AML-193 (cell line): ENCODE data around the gene TMOD4.

ENCODE experiments used
- DNase-seq, 2 experiments: peaks; one replicate each; lab custom pipeline; 2025; lab: John Stamatoyannopoulos, UW

TMOD4 gene

DNA sequence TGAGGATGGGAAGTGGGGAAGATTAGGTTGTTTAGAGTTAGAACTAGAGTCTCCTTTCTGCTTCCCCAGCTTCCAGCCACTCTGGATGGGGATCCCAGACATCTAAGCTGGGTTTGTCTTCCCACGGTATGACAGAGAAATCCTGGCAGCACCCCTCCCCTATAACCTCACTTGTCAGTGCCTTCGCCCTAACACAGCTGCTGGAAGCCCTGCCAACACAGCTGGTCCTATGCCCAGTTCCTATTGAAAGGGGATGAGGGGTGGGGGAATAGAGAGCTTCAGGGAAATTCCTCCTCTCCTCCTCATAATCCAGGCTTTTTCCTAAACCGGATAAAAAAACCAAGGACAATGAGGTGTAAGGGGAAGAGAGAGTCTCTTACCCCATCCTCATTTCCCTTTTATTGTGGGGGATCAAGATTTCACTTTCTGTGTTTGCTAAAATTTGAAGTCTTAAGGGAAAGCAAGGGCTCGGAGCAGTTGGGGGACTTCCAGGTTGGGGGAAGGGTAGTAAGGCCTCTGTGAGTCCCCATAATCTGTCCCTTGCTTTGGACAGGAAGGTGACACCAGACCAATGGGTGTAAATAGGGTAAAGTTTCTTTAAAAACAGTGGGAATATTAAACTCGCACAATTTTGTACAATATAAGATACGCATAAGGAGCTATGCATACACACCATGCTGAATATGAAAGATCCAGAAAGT is 590 bp downstream of the TMOD4 start:
- no peak for DNase-seq

DNA sequence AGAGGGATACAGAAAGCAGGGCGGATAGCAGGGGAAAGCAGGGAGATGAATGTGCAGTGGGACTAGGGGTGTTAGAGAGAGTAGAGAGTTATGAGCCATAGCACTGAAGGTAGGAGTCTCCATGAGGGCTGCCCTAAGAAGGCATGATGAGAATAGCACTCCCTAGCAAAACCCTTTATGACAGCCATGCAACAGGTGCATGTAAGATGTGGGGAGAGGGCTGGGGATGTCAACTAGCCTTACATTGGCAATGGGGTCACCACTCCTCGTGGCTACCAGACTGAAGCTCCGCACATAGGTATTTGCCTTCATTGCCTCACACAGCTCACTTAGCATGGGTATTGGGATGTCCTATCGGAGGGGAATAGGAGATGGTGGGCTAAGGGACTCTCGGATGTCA is 4.6 kb downstream of the TMOD4 start:
- no peak for DNase-seq

DNA sequence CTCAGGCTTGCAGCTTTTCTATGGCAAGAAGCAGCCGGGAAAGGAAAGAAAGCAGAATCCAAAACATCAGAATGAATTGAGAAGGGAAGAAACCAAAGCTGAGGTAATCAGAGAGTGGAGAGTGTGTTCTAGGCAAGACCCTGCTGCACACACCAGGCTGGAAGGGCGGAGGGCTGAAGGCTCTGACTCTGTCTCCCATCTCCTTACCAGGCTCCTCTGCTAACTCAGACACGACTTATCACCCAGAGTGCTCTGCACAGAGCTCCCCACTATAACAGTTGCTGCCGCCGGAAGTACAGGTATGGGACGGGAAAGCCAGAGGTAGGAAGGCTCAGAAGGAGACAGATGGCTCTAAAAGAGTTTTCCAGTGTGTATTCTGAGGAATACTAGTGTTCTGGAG is 8.7 kb downstream of the TMOD4 start:
- no peak for DNase-seq

DNA sequence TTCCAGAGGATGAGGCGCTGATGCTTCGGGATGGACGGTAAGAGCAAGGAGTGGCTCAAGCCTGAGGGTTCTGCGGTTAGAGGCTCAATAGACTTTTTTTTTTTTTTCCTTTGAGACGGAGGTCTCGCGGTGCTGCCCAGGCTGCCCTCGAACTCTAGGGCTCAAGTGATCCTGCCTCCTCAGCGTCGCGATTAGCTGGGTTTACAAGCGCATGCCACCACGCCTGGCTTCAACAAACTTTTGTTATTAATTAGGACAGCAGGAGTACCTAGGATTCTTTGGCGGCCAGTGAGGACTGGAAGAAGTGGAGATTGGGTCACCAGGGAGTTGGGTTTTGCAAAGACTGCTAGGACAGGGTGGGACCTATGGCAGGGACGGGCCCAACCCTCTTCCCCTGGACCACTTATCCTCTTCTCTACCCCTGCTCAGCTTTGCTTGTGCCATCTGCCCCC is 9.2 kb downstream of the TMOD4 start:
- no peak for DNase-seq

DNA sequence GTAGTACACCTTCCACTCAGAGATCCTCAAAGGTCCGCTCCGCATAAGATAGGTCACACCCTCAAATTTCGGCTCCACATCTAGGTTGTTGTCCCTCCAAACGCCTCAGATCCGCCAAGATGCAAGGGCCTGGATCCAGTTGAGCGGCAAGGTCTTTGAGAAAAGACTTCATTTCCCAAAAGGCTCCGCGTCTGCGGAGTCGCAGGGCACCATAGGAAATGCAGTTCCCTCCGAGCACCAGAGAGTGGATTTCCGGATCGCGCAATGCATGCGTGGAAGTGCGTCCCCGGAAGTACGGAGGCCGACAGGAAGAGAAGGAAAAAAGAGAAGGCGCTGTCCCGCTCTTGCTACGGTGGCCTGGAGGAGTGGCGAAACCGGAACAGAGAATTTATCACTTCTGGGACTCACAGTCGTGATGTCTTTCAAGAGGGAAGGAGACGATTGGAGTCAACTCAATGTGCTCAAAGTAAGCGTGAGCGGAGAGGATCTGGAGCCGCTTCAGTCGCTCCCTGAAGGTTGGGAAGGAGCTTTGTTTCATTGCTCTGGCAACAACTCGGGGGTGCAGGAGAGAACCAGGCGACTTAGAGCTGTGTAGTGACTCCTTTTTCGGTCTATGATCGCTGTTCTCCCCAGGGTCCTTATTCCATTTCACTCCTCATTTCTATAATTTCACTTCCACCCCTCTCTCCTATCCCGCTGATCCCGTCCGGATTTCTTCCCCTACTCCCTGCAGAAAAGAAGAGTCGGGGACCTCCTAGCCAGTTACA is 9.9 kb downstream of the TMOD4 start, which contains the start of the genes LYSMD1 and SCNM1:
Gene LYSMD1, minus strand, starts transcription at position 165 of the 767 bp plus-strand sequence. CDS start 644 bp downstream, outside the sequence.
Gene SCNM1, plus strand, starts transcription at position 407 of the 767 bp plus-strand sequence. Its CDS starts 9 bp downstream, at position 416.
- DNase-seq: peak; percentile 95 to 97

DNA sequence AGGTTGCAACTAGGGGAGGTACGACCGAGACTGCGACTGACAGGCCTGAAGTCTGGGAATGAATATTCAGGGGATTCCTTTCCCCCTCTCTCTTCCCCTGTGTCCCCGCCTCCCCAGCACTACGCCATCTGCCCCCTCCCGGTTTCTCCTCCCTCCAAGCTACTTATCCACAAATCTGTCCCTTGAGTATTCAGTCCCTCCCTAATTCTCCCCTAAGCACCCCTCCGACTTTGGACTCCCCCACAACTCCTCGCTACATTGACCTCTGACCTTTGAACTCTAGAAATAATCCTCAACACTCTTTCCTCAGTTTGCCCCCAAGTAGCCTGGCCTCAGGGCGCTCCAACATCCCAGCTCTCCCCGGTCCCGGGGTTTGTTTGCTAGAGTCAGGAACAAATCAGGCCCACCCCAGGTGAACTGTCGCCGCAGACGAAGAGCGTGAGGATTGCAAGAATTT is 10.5 kb downstream of the TMOD4 start:
- no peak for DNase-seq

DNA sequence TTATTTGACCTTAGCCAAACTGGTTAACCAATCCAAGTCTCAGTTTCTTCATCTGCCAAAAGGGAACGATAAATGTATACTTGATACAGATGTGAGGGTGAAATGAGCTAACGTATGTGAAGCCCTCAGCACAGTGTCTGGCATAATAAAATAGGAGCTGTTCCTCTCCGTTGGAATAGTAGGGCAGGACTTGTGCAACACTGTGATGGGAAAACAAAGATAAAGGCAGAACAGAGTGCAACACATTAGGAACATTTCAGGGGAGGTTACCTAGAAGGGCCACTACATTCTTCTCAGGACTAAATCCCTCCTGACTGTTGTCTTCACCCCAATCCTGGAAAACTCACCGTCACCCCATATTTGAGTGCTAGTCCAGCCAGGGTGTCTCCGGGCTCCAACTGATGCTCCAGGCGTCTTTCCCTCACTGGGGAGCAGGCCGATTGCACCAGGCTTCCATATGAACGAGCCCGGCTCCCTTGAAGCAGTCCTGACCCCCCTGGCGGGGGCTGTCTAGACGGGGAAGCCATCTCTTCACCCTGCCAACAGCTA is 11.0 kb downstream of the TMOD4 start:
- no peak for DNase-seq

DNA sequence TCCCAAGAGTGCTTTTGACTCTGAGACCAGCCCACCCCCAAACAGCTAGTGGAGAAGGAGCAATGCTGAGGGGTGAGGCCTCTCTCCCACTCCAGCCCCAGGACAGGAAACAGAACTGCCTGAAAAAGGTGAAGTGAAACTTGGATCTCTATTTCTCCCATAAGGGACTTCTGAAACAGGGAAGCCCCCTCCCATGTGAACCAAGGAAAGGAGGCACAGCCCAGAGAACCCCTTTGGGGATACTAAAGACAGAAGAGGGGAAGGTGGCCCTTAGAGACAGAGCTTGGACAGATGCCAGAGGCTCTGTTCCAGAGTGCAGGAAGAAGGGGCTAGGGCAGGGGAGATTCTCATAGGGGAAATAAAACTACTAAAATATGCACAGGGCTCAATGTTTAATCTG is 16.4 kb downstream of the TMOD4 start:
- DNase-seq: no peak

DNA sequence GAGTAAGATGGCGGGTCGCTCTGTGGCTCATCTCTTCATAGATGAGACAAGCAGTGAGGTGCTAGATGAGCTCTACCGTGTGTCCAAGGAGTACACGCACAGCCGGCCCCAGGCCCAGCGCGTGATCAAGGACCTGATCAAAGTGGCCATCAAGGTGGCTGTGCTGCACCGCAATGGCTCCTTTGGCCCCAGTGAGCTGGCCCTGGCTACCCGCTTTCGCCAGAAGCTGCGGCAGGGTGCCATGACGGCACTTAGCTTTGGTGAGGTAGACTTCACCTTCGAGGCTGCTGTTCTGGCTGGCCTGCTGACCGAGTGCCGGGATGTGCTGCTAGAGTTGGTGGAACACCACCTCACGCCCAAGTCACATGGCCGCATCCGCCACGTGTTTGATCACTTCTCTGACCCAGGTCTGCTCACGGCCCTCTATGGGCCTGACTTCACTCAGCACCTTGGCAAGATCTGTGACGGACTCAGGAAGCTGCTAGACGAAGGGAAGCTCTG is 17.0 kb downstream of the TMOD4 start:
- no peak for DNase-seq

DNA sequence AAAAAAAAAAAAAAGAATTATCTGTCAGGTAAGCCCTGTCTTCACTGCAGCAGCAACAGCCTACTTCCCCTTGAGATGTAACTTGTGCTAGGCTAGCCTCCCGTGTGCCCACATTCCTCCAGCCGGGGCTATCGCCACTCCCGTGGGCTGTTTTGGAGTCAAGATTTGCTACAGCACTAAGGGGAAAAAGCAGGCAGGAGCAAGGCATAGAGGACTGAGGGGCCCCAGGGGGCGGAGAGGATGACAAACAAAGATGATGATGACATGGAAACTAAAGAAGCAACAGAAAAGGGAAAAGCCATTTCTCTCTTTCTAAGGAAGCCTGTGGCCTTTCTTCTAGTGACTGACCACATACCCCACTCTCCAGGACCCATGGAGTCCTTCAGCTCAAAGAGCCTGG is 17.5 kb downstream of the TMOD4 start:
- no peak for DNase-seq

DNA sequence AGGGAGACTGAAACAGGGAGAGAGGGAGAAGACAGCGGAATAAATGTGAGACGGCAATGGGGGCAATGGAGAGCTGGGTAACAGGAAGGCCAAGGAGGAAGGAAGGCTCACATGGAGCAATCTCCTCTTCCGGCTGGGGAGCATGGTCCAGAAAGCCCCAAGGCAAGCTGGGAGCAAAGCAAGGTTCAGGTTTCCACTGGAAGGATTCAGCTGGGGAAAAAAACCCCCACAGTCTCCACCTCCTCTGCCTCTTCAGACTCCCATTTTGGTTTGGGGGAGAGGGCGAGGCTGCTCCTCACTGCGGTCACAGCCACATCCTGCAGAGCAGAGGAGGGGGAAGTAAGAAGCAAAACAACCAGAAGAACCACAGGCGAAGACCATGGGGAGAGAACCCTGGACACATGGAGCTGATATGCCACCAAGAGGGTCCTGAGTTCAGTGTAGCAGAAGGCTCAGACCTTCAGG is 18.7 kb downstream of the TMOD4 start:
- DNase-seq: peak; percentile 94 to 95

DNA sequence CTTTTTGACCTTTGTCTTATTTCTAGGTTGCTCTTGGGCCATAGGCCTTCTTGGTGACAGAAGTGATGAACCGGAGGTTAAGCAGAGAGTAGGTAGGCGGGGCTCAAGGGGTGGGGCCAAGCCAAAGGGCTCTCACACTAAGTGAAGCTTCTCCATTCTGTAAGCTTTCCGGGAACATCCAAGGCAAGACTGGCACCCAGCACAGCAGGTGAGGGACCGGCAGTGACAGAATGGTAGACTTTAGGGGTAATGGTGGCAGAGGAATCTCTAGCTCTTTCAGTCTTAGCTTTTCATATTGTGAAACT is 19.3 kb downstream of the TMOD4 start, which contains the start of gene TNFAIP8L2:
Gene TNFAIP8L2, plus strand, starts transcription at position 135 of the 305 bp plus-strand sequence. CDS start 2,049 bp downstream, outside the sequence.
- DNase-seq: peak; percentile 86

DNA sequence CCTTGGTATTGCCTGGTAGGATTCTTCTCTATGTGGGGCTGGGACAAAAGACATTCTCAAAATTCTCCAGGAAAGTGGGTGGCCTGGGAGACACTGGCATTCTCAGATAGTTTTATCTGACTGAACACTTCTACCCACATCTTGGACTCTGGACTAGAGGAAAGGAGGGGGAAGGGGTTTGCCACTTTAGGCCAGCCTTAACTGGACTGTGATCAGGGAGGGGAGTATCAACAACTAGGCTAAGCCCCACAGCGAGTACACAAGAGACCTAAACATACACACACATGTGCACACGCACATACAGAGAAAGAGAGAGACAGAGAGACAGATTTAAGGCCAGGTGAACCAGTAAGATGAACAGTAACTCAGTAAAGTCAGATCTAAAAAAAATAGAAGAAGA is 28.1 kb downstream of the TMOD4 start:
- no peak for DNase-seq

DNA sequence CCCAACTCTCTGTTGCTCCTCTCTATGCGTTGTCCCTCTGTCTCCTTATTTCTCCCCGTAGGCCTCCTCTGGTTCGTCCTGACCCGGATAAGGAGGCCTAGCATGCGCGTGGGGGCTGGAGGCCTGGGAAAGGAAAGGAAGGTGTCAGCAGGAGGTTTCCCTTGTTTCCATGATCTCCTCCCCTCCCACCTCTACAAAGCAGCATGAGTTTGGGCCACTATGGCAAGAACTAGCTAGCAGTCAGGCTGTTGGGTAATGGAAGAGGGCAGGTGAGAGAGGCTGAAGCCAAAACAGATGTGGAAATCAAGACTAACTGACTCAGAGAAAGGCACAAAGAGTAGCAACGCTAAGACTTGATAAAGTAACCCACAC is 28.7 kb downstream of the TMOD4 start:
- no peak for DNase-seq

DNA sequence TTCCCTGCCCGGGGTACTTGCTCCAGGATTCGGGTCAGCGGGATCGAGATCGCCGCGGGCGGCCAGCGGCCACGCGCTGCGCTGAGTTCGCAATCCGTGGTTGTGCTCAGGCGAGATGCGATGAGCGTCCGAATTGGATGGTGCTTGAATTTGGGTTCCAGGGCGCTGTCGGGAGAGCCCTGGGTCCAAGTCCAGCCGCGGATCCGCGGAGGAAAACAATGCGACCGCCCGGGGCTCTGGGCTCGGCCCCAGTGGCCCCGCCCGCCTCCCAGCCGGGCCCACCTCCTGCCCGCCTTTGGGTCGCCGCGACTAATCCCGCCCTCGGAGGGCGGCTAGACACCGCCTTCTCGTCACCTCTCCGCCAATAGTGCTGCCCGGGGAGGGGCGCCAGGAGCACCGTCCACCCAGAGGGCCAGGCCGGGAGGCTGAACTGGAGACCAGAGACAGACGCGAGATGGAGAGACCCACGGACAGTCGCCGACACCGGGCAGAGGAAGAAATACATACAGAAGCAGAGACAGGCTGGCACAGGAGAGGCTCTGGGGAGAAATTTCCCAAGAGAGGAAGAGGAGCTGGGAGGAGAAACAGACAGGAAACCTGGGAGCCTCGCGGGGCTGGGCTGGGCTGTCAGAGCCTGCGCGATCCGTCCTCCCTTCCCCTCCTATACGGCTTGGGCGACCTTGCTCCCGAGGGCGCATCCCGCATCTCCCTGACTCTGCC is 29.2 kb downstream of the TMOD4 start, which contains the start of gene SEMA6C:
Gene SEMA6C, minus strand, starts transcription at position 220 of the 720 bp plus-strand sequence. CDS start 4,010 bp downstream, outside the sequence.
- DNase-seq: peak; percentile 82 to 85

DNA sequence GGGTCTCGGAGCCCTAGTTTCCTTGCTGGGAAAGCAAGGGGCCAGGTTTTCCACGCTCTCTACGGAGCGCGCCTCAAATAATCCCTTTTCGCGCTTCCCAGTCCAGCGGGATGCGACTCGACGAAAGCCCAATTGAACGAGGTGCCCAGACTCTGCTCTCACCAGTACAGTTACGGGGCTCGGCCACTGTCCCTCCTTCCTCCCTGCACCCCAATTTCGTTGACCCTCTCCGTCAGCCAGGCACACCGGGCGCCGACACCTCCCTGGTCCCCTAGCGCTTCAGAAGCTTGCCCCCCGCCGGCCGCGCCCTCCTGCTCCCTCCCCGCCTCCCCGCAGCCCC is 29.7 kb downstream of the TMOD4 start:
- no peak for DNase-seq

DNA sequence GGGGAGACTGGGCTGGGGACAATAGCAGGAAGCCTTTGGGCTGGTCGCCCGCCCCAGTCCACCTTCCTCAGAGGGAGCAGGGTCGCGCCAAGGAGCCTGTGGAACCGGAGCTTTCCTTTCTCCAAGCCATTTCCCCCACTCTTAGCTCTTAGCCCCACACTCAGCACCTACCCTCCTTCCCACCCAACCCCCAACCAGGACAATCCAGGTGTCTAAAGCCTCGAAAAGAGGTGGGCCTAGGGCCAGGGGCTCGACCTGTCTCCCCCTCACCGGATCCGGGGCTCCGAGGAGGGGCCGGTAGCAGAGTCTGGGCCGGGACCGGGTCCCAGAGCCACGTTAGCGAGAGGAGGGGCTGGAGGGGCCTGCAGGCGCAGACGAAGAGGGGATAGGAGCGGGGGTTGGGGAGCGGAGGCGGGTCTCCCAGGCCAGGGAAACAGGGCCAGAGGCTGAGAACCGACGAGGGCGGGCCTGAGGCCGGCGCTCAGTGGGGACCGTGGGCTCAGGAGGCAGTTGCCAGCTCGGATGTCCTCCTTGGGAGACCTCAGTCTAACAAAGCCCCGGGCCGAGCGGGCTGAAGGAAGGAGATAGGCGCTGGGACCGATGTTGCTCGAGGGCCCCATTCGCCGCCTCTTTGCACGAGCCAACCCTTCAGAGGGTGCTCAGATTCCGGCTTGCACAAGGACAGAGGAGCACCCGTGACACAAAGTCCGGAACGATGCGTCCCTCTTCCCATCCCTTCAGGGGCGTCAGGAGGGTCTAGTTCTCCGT is 30.3 kb downstream of the TMOD4 start:
- DNase-seq: no peak

DNA sequence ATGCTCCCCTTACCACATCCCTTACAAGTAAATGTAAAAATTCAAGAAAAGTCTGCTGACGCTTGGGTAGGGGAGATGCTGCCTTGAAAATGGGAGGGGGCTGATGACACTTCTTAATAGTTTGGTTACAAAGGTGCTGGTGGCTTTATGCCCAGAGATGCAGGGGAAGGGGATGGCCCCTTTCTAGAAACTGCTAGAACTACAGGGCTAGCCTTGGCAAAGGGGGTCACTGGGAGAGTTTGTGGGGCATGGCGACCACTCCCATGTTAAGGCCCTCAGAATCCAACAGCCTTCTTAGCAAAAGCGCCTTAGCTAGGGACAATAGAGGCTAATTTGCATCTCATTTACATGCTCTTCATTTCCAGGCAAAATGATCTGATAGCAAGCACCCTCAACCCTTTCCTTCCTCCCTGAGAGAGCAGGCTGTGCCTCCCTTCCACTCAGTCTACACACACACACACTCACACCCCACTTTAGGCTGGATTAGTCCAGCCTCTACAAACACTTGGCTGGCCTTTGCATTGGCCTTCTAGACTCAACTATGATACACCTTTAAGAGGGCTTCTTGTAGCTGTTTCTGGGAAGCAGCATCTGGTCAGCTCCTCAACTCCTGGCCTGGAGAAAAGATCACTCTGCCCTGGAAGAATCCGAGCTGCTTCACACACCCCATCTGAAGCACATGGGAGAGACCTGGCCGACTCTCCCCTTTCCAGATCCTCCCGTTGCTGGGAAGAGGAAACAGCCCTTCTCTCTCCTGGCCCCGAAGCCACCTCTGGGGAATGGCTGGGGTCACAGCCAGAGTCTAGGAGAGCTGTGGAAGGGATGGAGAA is 31.1 kb downstream of the TMOD4 start:
- DNase-seq: no peak

DNA sequence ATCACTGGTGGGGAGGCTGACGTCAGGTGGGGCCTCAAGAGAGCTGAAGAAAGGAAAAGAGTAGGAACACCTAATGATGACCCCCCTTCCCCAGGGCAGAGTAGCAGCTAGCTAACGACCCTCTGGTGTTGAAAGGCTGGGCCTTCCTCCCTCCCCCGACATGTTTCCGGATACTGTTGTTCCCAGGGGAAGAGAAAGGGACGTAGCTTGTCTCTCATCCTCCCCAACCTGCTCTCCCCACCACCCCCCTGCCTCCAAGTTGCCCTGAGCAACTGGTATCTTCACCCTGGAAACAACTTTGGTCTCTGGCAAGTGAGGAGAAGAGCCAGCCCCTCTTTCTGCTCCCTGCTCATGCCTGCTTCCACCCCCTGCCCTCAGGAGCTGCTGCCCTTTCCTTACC is 31.8 kb downstream of the TMOD4 start:
- DNase-seq: no peak

DNA sequence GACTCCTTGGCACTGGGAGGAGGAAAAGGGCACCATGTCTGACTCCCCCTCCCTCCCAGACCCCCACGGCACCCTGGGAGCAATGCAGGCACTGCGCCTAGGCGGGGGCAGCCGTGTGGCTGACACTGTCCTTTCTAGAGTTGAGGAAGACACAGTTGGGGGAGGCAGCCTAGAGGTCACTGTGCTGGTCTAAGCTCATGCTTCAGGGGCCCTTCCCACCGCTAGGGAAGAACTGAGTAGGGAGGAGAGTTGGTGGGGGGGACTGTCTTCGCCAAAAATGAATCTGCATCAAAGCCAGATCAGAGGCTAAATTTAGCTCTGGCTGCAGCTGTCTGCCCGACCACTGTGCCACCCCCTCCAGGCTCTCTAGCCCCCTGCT is 32.7 kb downstream of the TMOD4 start:
- no peak for DNase-seq
